Tibial nerve (tissue), 4 donors: ENCODE results near the gene LIMD2.

Experiments
- EP300 ChIP-seq, 2 donors: sonication (generic); formaldehyde crosslinking; IDR thresholded peaks; one replicate each; pipeline ENCODE4 v1.6.1; 2017; ENCODE audit warnings: antibody characterized with exemption in 2 of 2, mild to moderate bottlenecking in 1 of 2
- POLR2A ChIP-seq, 2 donors: fragments of 450-650 bp; IDR thresholded peaks; one replicate each; pipeline ENCODE4 v1.6.1; 2017; ENCODE audit warnings: antibody characterized with exemption in 2 of 2, mild to moderate bottlenecking in 2 of 2, moderate library complexity in 2 of 2
- TF ChIP-seq, protein P1 (sequence below), 5 experiments: fragments of 200-600 bp in 3 of 5; fragments of 450-650 bp in 2 of 5; sonication (generic) in 3 of 5; IDR thresholded peaks; one replicate each; pipeline ENCODE4 v1.5.1; 2016 to 2019; ENCODE audit warnings: antibody characterized with exemption in 5 of 5, mild to moderate bottlenecking in 3 of 5, moderate library complexity in 2 of 5

DNA sequence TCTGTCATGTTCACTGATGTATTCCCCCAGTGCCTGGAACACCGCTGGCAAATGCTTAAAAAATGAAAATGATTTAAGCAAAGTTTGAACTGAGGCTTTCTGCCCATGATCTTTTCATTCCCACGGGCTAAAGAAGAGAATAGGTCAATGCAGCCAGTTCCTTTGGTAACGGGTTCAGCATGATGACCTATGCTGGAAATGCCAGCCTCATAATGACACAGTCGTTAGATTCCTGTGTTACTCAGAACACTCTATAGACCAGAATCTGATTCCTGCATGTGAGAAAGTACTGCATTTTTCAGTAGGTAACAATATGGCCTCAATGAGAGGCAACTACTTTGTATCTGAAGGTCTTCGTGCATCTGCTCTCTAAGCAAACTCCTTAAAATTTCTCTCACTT is 19.1 kb upstream of the LIMD2 start:
- TF ChIP-seq, protein P1, sequence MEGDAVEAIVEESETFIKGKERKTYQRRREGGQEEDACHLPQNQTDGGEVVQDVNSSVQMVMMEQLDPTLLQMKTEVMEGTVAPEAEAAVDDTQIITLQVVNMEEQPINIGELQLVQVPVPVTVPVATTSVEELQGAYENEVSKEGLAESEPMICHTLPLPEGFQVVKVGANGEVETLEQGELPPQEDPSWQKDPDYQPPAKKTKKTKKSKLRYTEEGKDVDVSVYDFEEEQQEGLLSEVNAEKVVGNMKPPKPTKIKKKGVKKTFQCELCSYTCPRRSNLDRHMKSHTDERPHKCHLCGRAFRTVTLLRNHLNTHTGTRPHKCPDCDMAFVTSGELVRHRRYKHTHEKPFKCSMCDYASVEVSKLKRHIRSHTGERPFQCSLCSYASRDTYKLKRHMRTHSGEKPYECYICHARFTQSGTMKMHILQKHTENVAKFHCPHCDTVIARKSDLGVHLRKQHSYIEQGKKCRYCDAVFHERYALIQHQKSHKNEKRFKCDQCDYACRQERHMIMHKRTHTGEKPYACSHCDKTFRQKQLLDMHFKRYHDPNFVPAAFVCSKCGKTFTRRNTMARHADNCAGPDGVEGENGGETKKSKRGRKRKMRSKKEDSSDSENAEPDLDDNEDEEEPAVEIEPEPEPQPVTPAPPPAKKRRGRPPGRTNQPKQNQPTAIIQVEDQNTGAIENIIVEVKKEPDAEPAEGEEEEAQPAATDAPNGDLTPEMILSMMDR (IDR thresholded peaks at IDR 0.05): no peak
- no peak for TF ChIP-seq EP300 (IDR thresholded peaks at IDR 0.05)
- no peak for TF ChIP-seq POLR2A (IDR thresholded peaks at IDR 0.05)
